SK-N-SH treated with all-trans-retinoic acid at 6 μM for 48 hours (cell line): ENCODE measurements around the gene AQP10.

ENCODE experiments used
- CSRNP3 ChIP-seq: fragments of 250-450 bp; sonication (Bioruptor Pico); IDR thresholded peaks from 2 replicates; pipeline ENCODE4 v1.5.1; 2021; ENCODE audit warnings: mild to moderate bottlenecking, moderate library complexity
- GLIS3 ChIP-seq: fragments of 250-450 bp; sonication (Bioruptor Pico); IDR thresholded peaks from 2 replicates; pipeline ENCODE4 v1.5.0; 2020; ENCODE audit warnings: mild to moderate bottlenecking, moderate library complexity
- ISL1 ChIP-seq: fragments of 250-450 bp; sonication (Bioruptor Pico); IDR thresholded peaks from 2 replicates; pipeline ENCODE4 v2.1.2; 2022; ENCODE audit warnings: mild to moderate bottlenecking, moderate library complexity
- SNAI2 ChIP-seq: fragments of 250-450 bp; sonication (Bioruptor Pico); IDR thresholded peaks from 2 replicates; pipeline ENCODE4 v1.5.0; 2020; ENCODE audit warnings: mild to moderate bottlenecking, moderate library complexity
- ZFP3 ChIP-seq: fragments of 250-450 bp; sonication (Bioruptor Pico); IDR thresholded peaks from 2 replicates; pipeline ENCODE4 v1.5.0; 2020; ENCODE audit warnings: mild to moderate bottlenecking, moderate library complexity
- ZFP30 ChIP-seq: fragments of 450-650 bp; formaldehyde crosslinking; IDR thresholded peaks from 2 replicates; pipeline ENCODE4 v1.5.0; 2022; ENCODE audit warnings: mild to moderate bottlenecking, moderate library complexity
- ZNF565 ChIP-seq: fragments of 450-650 bp; formaldehyde crosslinking; conservative IDR thresholded peaks from 2 replicates; pipeline ENCODE4 v1.5.0; 2020; ENCODE audit warnings: low read depth, mild to moderate bottlenecking, moderate library complexity
- TF ChIP-seq, protein P1 (sequence below): fragments of 250-450 bp; sonication (Bioruptor Pico); IDR thresholded peaks from 2 replicates; pipeline ENCODE4 v1.8.0; 2020; ENCODE audit warnings: mild to moderate bottlenecking, moderate library complexity, borderline replicate concordance

DNA sequence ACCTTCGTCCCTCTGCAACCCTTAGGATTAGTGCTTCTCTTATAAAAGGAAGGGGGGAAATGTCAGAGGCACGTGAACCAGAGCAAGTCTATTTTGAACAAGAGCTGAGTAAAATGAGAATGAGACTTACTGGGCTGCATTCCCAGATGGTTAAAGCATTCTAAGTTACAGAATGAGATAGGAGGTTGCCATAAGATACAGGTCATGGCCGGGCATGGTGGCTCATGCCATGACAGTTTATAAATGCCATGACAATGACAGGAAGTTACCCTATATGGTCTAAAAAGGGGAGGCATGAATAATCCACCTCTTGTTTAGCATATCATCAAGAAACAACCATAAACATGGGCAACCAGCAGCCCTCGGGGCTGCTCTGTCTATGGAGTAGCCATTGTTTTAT lies 2.5 kb upstream of the AQP10 start:
- TF ChIP-seq ZFP30 (CRISPR knock-in tag) (no peak), ZFP3 (CRISPR knock-in tag) (no peak), ISL1 (CRISPR knock-in tag) (no peak), ZNF565 (CRISPR knock-in tag) (no peak), CSRNP3 (no peak), SNAI2 (no peak), GLIS3 (CRISPR knock-in tag) (no peak)
- TF ChIP-seq, protein P1, sequence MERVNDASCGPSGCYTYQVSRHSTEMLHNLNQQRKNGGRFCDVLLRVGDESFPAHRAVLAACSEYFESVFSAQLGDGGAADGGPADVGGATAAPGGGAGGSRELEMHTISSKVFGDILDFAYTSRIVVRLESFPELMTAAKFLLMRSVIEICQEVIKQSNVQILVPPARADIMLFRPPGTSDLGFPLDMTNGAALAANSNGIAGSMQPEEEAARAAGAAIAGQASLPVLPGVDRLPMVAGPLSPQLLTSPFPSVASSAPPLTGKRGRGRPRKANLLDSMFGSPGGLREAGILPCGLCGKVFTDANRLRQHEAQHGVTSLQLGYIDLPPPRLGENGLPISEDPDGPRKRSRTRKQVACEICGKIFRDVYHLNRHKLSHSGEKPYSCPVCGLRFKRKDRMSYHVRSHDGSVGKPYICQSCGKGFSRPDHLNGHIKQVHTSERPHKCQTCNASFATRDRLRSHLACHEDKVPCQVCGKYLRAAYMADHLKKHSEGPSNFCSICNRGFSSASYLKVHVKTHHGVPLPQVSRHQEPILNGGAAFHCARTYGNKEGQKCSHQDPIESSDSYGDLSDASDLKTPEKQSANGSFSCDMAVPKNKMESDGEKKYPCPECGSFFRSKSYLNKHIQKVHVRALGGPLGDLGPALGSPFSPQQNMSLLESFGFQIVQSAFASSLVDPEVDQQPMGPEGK (CRISPR knock-in tag): no peak
